WERI-Rb-1 (cell line): ENCODE results near the gene NDUFS5.

ENCODE experiments used
- DNase-seq: peaks from one replicate; pipeline ENCODE4 v3.0.0-alpha.2; 2020
- H3K27ac ChIP-seq: fragments of 250-450 bp; sonication (Bioruptor Pico); 2 replicates; pipeline ENCODE4 v1.5.1; 2020; ENCODE audit warnings: mild to moderate bottlenecking, moderate library complexity
- H3K27me3 ChIP-seq: fragments of 250-450 bp; sonication (Bioruptor Pico); 2 replicates; pipeline ENCODE4 v1.5.1; 2021; ENCODE audit warnings: mild to moderate bottlenecking, low read depth, moderate library complexity; ENCODE audit not compliant: insufficient read depth, severe bottlenecking
- H3K36me3 ChIP-seq: fragments of 250-450 bp; sonication (Bioruptor Pico); 2 replicates; pipeline ENCODE4 v1.5.1; 2020; ENCODE audit warnings: mild to moderate bottlenecking, moderate library complexity
- H3K4me3 ChIP-seq: 2 replicates; pipeline ENCODE4 v1.5.1; 2011; ENCODE audit warnings: low read depth, mild to moderate bottlenecking, control low read depth, low read length
- H3K9me3 ChIP-seq: fragments of 250-450 bp; sonication (Bioruptor Pico); 2 replicates; pipeline ENCODE4 v1.5.1; 2021; ENCODE audit warnings: mild to moderate bottlenecking, moderate library complexity; ENCODE audit not compliant: severe bottlenecking
- CTCF ChIP-seq: IDR thresholded peaks from 2 replicates; pipeline ENCODE4 v1.5.1; 2011; ENCODE audit warnings: low read depth, mild to moderate bottlenecking, control low read depth, inconsistent platforms, low read length

The NDUFS5 gene

GRCh38 chr1:38997901-38998190 is 28.3 kb upstream of the NDUFS5 start:
- H3K27me3 ChIP-seq: no peaks in the 10 kb centered on the region
- no peak for DNase-seq
- H3K36me3 ChIP-seq: peaks cover 80% of the 10 kb centered on the region
- no peak overlapping the region for H3K27ac ChIP-seq
- no peak for TF ChIP-seq CTCF
- no peak overlapping the region for H3K4me3 ChIP-seq
- no peaks in the 10 kb centered on the region for H3K9me3 ChIP-seq

- Histone ChIP-seq H3K27me3 (no peaks in the 10 kb centered on the region), H3K36me3 (peaks cover 86% of the 10 kb centered on the region), H3K9me3 (no peaks in the 10 kb centered on the region), H3K4me3 (no peak overlapping the region), H3K27ac (no peak overlapping the region)
- no peak for DNase-seq
- TF ChIP-seq CTCF: no peak
Measured at GRCh38 chr1:39001516-39002421, 24.4 kb upstream of the NDUFS5 start.

GRCh38 chr1:39003281-39003680 is 22.9 kb upstream of the NDUFS5 start:
- no peak overlapping the region for H3K4me3 ChIP-seq
- H3K27me3 ChIP-seq: no peaks in the 10 kb centered on the region
- no peak for TF ChIP-seq CTCF
- peaks cover 89% of the 10 kb centered on the region for H3K36me3 ChIP-seq
- DNase-seq: no peak
- no peaks in the 10 kb centered on the region for H3K9me3 ChIP-seq
- H3K27ac ChIP-seq: no peak overlapping the region

- Histone ChIP-seq H3K36me3 (peaks cover 88% of the 10 kb centered on the region), H3K9me3 (no peaks in the 10 kb centered on the region), H3K4me3 (no peak overlapping the region), H3K27ac (no peak overlapping the region), H3K27me3 (no peaks in the 10 kb centered on the region)
- no peak for TF ChIP-seq CTCF
- DNase-seq: no peak
Measured at GRCh38 chr1:39003794-39004193, 22.4 kb upstream of the NDUFS5 start.

- Histone ChIP-seq H3K9me3 (no peaks in the 10 kb centered on the region), H3K4me3 (no peak overlapping the region), H3K27ac (no peak overlapping the region), H3K36me3 (peaks cover 76% of the 10 kb centered on the region), H3K27me3 (no peaks in the 10 kb centered on the region)
- TF ChIP-seq CTCF: no peak
- DNase-seq: no peak
Measured at GRCh38 chr1:39006287-39006686, 19.9 kb upstream of the NDUFS5 start.
